ENCODE measurements around the gene GAS6.
"Not testable (repeated sequence)": the region's sequence is repeated elsewhere in the genome, so short reads cannot be mapped to it uniquely, and the experiment has no call there.

GAS6 gene

GRCh38 chr13:113874177-113874576, 10.3 kb upstream of the GAS6 start:
- H3K4me1 Mint-ChIP-seq, result peaks cover 7% of the 10 kb centered on the region
- H3K9me3 Mint-ChIP-seq, result no peaks in the 10 kb centered on the region
- H3K36me3 Mint-ChIP-seq (ENCODE audit: low read depth), result no peaks in the 10 kb centered on the region
- H3K27ac Mint-ChIP-seq, result no peak overlapping the region
- no peak for TF ChIP-seq CTCF (IDR thresholded peaks at IDR 0.05; ENCODE audit: unreplicated experiment in 3 of 3)
- peaks cover 22% of the 10 kb centered on the region for H3K27me3 Mint-ChIP-seq (ENCODE audit: low read depth)
- no peak overlapping the region for H3K4me3 Mint-ChIP-seq

GRCh38 chr13:113869263-113869662, 5.4 kb upstream of the GAS6 start:
- Mint-ChIP-seq H3K27me3 (ENCODE audit: low read depth) (peaks cover 44% of the 10 kb centered on the region), H3K27ac (no peak overlapping the region), H3K4me1 (peaks cover 9% of the 10 kb centered on the region), H3K9me3 (peaks cover 5% of the 10 kb centered on the region), H3K36me3 (ENCODE audit: low read depth) (no peaks in the 10 kb centered on the region), H3K4me3 (no peak overlapping the region)
- TF ChIP-seq CTCF (IDR thresholded peaks at IDR 0.05; ENCODE audit: unreplicated experiment in 3 of 3), result no peak

GRCh38 chr13:113867913-113868312, 4.0 kb upstream of the GAS6 start:
- not testable (repeated sequence) for H3K36me3 Mint-ChIP-seq (ENCODE audit: low read depth); H3K27ac Mint-ChIP-seq; H3K9me3 Mint-ChIP-seq; H3K4me3 Mint-ChIP-seq
- peaks cover 12% of the 10 kb centered on the region for H3K4me1 Mint-ChIP-seq
- H3K27me3 Mint-ChIP-seq (ENCODE audit: low read depth), result peaks cover 40% of the 10 kb centered on the region

GRCh38 chr13:113865427-113865826, 1.6 kb upstream of the GAS6 start:
- Mint-ChIP-seq H3K27ac (no peak overlapping the region), H3K4me1 (peaks cover 32% of the 10 kb centered on the region), H3K9me3 (peaks cover 5% of the 10 kb centered on the region), H3K27me3 (ENCODE audit: low read depth) (peaks cover 55% of the 10 kb centered on the region), H3K4me3 (peak overlapping the region; percentile 73 to 81 (median 78)), H3K36me3 (ENCODE audit: low read depth) (no peaks in the 10 kb centered on the region)
- no peak for TF ChIP-seq CTCF (IDR thresholded peaks at IDR 0.05; ENCODE audit: unreplicated experiment in 3 of 3)

- H3K27me3 Mint-ChIP-seq (ENCODE audit: low read depth), result peaks cover 59% of the 10 kb centered on the region
- H3K27ac Mint-ChIP-seq, result peak overlapping the region in 1 of 3 experiments; percentile 11
- TF ChIP-seq CTCF (IDR thresholded peaks at IDR 0.05; ENCODE audit: unreplicated experiment in 3 of 3), result no peak
- no peaks in the 10 kb centered on the region for H3K36me3 Mint-ChIP-seq (ENCODE audit: low read depth)
- H3K9me3 Mint-ChIP-seq, result peaks cover 5% of the 10 kb centered on the region
- H3K4me1 Mint-ChIP-seq, result peaks cover 42% of the 10 kb centered on the region
- peak overlapping the region; percentile 78 to 89 (median 83) for H3K4me3 Mint-ChIP-seq
Observed at GRCh38 chr13:113864273-113864890, 506 bp upstream of the GAS6 start.

- no peaks in the 10 kb centered on the region for H3K36me3 Mint-ChIP-seq (ENCODE audit: low read depth)
- peak overlapping the region; percentile 75 to 90 (median 78) for H3K4me3 Mint-ChIP-seq
- H3K27me3 Mint-ChIP-seq (ENCODE audit: low read depth), result peaks cover 65% of the 10 kb centered on the region
- H3K9me3 Mint-ChIP-seq, result peaks cover 5% of the 10 kb centered on the region
- no peak for TF ChIP-seq CTCF (IDR thresholded peaks at IDR 0.05; ENCODE audit: unreplicated experiment in 3 of 3)
- peaks cover 45% of the 10 kb centered on the region for H3K4me1 Mint-ChIP-seq
- no peak overlapping the region for H3K27ac Mint-ChIP-seq
Observed at GRCh38 chr13:113862931-113863523, 849 bp downstream of the GAS6 start.

Measured in nephron (organoid).